Measurements from ENCODE around the gene SIPA1. TPM values are rescaled to one million over a fixed set of nuclear protein-coding genes. Genes with fewer than 3 reads are reported as not detected.

Gene SIPA1
- total RNA-seq, 1 donor from 2014 or later: 42.9 TPM

GRCh38 chr11:65641297-65642013, 3.6 kb downstream of the SIPA1 start:
- Mint-ChIP-seq H3K27me3 (ENCODE audit: low read depth) (peaks cover 2% of the 10 kb centered on the region), H3K4me1 (peaks cover 37% of the 10 kb centered on the region), H3K27ac (no peak overlapping the region), H3K9me3 (no peaks in the 10 kb centered on the region), H3K36me3 (peaks cover 8% of the 10 kb centered on the region), H3K4me3 (peak overlapping the region; percentile 24)
- no peak for DNase-seq (ENCODE audit: low spot score in 2 of 2, unreplicated experiment in 2 of 2)
- TF ChIP-seq, protein P1, sequence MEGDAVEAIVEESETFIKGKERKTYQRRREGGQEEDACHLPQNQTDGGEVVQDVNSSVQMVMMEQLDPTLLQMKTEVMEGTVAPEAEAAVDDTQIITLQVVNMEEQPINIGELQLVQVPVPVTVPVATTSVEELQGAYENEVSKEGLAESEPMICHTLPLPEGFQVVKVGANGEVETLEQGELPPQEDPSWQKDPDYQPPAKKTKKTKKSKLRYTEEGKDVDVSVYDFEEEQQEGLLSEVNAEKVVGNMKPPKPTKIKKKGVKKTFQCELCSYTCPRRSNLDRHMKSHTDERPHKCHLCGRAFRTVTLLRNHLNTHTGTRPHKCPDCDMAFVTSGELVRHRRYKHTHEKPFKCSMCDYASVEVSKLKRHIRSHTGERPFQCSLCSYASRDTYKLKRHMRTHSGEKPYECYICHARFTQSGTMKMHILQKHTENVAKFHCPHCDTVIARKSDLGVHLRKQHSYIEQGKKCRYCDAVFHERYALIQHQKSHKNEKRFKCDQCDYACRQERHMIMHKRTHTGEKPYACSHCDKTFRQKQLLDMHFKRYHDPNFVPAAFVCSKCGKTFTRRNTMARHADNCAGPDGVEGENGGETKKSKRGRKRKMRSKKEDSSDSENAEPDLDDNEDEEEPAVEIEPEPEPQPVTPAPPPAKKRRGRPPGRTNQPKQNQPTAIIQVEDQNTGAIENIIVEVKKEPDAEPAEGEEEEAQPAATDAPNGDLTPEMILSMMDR (IDR thresholded peaks at IDR 0.05; ENCODE audit: unreplicated experiment): no peak

GRCh38 chr11:65642014-65642671, 4.2 kb downstream of the SIPA1 start:
- Mint-ChIP-seq H3K27ac (no peak overlapping the region), H3K27me3 (ENCODE audit: low read depth) (peaks cover 2% of the 10 kb centered on the region), H3K4me3 (peak overlapping the region; percentile 24)

DNA sequence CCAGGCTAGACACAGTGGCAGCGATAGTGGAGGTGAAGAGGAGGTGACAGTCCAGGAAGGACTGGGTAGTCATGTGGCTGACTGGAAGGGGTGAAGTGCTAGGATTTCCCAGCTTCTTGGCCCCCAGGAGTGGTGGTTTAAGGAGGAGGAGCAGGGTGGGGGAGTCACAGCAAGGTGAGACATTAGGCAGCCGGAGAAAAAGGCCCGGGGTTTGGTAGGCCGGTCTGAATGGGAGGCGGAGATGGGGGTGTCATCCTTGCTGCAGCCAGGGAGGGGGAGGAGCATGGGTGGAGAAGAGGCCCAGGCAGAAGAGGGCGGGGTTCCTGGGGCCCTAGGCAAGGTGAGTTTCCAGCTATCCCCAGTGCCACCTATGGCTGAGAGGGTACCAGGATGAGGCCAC, 6.1 kb downstream of the SIPA1 start:
- Mint-ChIP-seq H3K27me3 (ENCODE audit: low read depth) (peaks cover 3% of the 10 kb centered on the region), H3K36me3 (peaks cover 5% of the 10 kb centered on the region), H3K4me3 (no peak overlapping the region), H3K27ac (peak overlapping the region; percentile 4), H3K4me1 (peaks cover 31% of the 10 kb centered on the region), H3K9me3 (no peaks in the 10 kb centered on the region)
- no peak for DNase-seq (ENCODE audit: low spot score in 2 of 2, unreplicated experiment in 2 of 2)
- TF ChIP-seq, protein P1 (IDR thresholded peaks at IDR 0.05; ENCODE audit: unreplicated experiment): no peak

More at GRCh38 chr11:65642014-65642671, 4.2 kb downstream of the SIPA1 start:
- TF ChIP-seq, protein P1 (IDR thresholded peaks at IDR 0.05; ENCODE audit: unreplicated experiment): no peak
- no peak for DNase-seq (ENCODE audit: low spot score in 2 of 2, unreplicated experiment in 2 of 2)
- Mint-ChIP-seq H3K4me1 (peaks cover 35% of the 10 kb centered on the region), H3K36me3 (peaks cover 5% of the 10 kb centered on the region), H3K9me3 (no peaks in the 10 kb centered on the region)

GRCh38 chr11:65644837-65645236, 6.9 kb downstream of the SIPA1 start:
- DNase-seq (ENCODE audit: low spot score in 2 of 2, unreplicated experiment in 2 of 2): no peak
- Mint-ChIP-seq H3K27me3 (ENCODE audit: low read depth) (peaks cover 3% of the 10 kb centered on the region), H3K27ac (peak overlapping the region; percentile 30), H3K4me3 (no peak overlapping the region), H3K4me1 (peaks cover 30% of the 10 kb centered on the region), H3K36me3 (peaks cover 5% of the 10 kb centered on the region), H3K9me3 (no peaks in the 10 kb centered on the region)
- TF ChIP-seq, protein P1 (IDR thresholded peaks at IDR 0.05; ENCODE audit: unreplicated experiment): no peak

DNA sequence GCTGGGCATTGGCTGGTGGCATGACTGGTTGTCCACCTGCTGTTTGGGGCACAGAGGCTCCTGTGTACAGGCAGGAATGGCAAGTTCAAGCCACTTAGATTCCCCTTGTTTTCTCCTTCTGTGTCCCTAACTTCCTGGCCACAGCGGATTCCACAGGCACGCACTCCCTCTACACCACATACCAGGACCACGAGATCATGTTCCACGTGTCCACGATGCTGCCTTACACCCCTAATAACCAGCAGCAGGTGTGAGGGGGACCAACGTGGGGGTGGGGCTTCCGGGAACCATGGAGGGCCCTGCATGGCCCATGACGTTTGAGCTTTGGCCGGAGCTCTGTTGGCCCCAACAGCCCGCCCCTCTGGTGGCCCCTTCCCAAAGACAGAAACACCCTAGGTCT, 7.8 kb downstream of the SIPA1 start:
- Mint-ChIP-seq H3K27me3 (ENCODE audit: low read depth) (peaks cover 3% of the 10 kb centered on the region), H3K36me3 (peaks cover 5% of the 10 kb centered on the region), H3K4me3 (peak overlapping the region; percentile 10), H3K9me3 (no peaks in the 10 kb centered on the region), H3K4me1 (peaks cover 38% of the 10 kb centered on the region), H3K27ac (peak overlapping the region; percentile 84)
- TF ChIP-seq, protein P1 (IDR thresholded peaks at IDR 0.05; ENCODE audit: unreplicated experiment): no peak
- no peak for DNase-seq (ENCODE audit: low spot score in 2 of 2, unreplicated experiment in 2 of 2)

All from mesothelial cell of epicardium (in vitro differentiated cells).